Glomerular visceral epithelial cell (primary cell): Measurements from ENCODE around the gene SMYD4.
"Not testable (repeated sequence)": the region's sequence is repeated elsewhere in the genome, so short reads cannot be mapped to it uniquely, and the experiment has no call there.

Experiments
- DNase-seq: peaks from one replicate; pipeline ENCODE4 v3.0.0-alpha.2; 2016; ENCODE audit errors: extremely low spot score

SMYD4 gene

DNA sequence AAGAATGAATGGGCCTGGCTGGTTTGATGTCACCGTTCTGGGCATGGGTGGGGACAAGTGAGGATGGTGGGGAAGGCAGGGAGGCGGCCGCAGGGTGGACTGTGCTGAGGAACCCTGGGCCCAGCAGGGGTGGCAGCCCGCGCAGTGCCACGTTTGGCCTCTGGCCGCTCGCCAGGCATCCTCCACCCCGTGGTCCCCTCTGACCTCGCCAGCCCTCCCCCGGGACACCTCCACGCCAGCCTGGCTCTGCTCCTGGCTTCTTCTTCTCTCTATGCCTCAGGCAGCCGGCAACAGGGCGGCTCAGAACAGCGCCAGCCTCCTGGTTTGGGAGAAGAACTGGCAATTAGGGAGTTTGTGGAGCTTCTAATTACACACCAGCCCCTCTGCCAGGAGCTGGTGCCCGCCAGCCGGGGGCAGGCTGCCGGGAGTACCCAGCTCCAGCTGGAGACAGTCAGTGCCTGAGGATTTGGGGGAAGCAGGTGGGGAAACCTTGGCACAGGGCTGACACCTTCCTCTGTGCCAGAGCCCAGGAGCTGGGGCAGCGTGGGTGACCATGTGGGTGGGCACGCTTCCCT, 74.4 kb downstream of the SMYD4 start:
- DNase-seq: no peak

GRCh38 chr17:1754430-1755112, 75.1 kb downstream of the SMYD4 start:
- no peak for DNase-seq

- DNase-seq: no peak
Observed at GRCh38 chr17:1753767-1754429, 75.8 kb downstream of the SMYD4 start.

DNA sequence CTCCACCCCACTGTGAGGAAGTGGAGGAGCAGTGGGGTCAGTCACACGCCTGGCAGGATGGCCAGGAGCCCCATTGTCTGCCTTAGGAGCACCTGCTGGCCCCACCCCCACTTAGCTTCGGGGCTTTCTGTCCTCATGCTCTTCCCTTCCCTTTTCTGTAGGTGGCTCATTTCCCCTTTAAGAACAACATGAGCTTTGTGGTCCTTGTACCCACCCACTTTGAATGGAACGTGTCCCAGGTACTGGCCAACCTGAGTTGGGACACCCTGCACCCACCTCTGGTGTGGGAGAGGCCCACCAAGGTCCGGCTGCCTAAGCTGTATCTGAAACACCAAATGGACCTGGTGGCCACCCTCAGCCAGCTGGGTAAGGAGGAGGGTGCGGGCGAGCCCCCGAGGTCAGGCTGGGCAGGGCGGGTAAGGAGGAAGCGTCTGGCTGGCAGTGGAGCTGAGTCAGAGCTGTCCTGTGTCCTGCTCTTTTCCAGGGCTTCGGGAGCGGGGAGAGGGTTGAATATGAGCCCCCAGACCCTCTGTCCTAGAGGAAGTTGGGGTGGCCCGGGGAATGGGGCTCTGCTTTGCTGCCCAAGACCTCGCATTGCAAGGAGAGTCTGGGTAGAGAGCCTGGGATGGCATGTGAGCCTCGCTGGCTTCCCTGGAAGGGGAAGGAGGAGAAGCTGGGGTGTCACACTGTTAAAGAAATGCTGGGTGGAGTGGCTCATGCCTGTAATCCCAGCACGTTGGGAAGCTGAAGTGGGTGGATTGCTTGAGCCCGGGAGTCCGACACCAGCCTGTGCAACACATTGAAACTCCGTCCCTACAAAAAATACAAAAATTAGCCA, 77.1 kb downstream of the SMYD4 start:
- peak; percentile 41 for DNase-seq

DNA sequence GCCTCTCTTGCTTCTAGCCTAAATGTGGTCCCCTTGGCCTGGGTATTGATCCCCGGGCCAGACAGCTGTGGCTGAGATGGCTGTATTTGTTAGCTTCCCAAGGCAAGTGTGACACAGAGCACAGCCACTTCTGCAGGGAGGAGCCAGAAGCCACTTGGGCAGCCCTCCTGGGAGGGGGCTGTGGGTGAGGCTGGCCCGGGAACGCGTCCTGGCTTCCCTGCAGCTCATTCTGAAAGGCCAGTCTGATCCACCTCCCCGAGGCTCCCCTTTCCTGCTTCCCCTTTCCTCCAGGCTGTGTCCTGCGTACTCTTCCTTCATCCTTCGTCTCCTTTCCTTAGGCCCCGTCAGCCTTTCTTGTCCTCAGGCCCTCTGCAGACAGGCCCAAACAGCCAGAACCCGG, 79.1 kb downstream of the SMYD4 start:
- no peak for DNase-seq

DNA sequence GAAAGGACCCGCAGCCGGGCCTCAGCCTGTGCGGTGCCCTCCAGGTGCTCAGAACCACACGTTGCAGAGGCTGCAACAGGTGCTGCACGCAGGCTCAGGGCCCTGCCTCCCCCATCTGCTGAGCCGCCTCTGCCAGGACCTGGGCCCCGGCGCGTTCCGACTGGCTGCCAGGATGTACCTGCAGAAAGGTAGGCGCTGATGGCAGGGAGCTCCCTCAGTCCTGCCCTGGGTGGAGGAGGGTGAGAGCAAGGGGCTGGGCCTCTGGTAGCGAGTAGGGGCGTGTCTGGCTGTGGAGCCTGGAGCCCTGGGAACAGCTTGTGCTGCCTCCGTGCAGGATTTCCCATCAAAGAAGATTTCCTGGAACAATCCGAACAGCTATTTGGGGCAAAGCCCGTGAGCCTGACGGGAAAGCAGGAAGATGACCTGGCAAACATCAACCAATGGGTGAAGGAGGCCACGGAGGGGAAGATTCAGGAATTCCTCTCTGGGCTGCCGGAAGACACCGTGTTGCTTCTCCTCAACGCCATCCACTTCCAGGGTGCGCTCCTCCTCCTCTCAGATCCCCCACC, 82.6 kb downstream of the SMYD4 start:
- DNase-seq: no peak

DNA sequence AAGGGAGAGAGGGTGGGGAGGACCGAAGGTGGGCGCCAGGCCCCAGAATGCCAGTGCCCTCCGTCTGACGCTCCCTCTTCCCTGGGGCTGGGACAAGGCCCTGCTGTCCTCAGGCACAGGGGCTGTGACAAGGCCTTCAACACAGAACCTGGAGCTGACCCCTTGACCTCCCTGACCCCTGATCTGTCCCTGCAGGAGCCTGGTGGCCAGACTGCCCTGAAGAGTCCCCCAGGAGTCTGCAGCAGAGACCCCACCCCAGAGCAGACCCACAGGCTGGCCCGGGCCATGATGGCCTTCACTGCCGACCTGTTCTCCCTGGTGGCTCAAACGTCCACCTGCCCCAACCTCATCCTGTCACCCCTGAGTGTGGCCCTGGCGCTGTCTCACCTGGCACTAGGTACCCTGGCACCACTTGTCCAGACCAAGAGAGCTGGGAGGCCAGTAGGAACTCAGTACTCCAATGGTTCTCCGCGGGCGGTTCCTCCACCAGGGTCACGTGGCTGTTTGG, 84.1 kb downstream of the SMYD4 start:
- DNase-seq: no peak

DNA sequence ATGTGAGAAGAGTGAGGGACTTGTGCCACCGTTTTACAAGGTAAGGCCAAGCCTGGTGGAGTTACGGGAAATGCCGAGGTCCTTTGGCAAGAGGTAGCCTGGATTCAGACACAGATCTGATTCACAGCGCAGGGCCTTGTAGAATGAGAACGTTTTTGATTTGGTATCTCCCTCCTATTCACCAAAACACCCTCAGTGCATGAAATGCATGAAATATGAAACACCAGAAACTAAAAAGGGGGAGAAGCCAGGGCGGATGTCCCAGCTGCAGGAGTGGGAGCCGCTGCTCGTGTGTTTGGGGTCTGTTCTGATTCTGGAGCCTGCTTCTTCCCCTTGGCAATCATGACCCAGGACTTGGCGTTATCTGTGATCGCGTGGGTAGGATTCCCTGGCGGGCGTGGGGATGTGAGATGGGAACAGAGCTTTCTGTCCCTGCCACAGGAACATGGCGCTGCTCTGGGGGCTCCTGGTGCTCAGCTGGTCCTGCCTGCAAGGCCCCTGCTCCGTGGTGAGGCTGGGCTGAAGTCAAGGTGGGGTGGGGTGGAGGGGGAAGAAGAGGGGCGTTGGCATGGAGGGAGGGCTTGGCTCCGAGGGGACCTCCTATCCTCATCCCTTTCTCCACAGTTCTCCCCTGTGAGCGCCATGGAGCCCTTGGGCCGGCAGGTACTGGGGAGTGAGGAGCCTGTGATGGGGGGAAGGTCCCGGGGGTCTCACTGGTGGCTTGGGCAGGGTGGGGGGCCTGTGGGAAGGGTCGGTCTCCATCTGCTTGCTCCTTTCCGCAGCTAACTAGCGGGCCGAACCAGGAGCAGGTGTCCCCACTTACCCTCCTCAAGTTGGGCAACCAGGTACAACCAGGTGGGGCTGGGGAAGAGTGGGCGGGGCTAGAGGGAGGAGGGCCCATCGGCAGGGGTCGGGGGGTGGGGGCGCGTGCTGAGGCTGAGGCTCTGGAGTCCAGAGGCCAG, 84.9 kb downstream of the SMYD4 start:
- no peak for DNase-seq

DNA sequence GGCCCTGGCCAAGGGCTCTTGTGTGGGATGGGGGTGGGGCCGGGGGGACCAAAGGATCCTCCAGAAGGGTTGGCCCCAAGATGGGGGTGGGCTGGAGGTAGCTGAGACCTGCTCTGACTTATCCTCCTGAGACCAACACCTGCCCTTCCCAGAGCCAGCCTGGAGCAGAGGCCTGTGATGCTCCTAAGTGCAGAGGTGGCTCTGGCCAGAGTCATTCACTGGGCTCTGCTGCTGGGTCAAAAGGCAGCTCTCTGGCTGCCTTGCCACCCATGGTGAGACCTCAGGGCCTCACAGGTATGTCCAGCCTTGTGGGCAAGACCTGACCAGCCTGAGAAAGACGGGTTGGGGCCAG, 86.6 kb downstream of the SMYD4 start:
- DNase-seq: no peak

GRCh38 chr17:1742371-1743087, 87.2 kb downstream of the SMYD4 start, which contains the start of gene SERPINF2:
Gene SERPINF2 (plus strand): TSS chr17:1742871. CDS start chr17:1744996, 2,125 bp downstream.
- DNase-seq: peak; percentile 31

DNA sequence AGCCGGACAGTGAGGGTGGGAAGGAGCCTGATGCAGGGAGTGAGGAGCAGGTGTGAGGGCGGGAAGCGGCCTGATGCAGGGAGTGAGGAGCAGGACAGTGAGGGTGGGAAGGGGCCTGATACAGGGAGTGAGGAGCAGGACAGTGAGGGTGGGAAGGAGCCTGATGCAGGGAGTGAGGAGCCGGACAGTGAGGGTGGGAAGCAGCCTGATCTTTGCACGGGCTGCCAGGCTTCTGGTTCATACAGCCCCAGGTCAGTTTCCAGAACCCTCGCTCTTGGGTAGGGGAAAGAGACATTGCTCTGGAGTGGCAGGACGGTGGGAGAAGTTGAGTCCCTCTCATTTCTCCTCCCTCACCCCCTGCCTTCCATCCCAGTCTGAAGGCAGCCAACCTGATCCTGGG, 87.8 kb downstream of the SMYD4 start:
- DNase-seq: not testable (repeated sequence)

DNA sequence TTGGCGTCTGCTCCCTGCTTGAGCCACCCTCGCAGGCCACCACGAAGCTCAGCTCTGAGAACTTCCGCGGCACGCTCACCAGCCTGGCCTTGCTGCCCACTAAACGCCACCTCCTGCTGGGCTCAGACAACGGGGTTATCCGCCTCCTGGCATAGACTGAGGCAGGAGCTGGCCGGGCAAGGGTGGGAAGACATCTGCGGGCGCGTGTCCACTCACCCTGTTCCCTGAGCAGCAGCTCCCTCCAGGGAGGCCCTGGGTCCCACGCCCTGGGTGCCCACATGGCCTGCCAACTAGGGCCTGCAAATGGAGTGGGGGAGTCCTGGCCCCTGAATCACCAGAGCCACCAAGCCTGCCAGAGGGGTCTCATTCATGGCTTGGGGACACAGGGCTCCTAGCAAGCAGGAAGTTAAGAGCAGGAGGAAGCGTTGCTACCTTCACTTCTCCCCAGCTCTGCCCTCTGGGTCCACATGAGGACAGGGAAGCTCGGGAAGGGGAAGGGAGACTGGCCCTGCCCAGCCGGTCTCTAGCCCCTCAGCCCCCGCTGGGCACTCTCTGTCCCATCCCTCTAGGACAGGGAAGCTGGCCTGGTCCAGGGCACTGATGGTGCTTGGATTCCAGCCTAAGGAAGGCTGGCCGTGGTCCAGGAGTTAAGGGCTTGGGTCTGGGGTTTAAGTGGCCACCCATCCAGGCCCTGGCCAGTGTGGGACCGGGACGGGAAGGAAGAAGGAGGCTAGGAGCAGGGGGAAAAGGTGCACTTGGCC, 92.0 kb downstream of the SMYD4 start:
- DNase-seq: no peak

- peak; percentile 81 for DNase-seq
Observed at GRCh38 chr17:1736348-1737281, 93.1 kb downstream of the SMYD4 start.

DNA sequence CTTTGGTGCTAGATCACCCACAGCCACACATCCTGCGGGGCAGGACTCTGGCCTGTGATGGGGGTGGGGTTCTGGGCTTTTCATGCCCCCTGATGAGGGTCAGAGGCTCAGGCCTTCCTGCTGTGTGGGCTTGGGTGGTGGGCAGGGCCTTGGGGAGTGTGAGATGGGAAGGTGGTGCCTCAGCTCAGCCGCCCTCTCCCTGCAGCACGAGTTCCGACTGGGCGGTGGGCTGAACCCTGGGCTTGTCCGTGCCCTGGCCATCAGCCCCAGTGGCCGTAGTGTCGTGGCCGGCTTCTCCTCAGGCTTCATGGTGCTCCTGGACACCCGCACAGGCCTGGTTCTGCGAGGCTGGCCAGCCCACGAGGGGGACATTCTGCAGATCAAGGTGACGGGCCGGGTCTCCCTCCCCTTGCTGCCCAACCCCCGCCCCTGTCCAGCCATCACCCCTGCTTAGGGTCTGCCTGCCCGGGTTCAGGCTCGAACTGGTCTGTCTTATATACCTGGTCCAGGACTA, 93.8 kb downstream of the SMYD4 start:
- DNase-seq: no peak

DNA sequence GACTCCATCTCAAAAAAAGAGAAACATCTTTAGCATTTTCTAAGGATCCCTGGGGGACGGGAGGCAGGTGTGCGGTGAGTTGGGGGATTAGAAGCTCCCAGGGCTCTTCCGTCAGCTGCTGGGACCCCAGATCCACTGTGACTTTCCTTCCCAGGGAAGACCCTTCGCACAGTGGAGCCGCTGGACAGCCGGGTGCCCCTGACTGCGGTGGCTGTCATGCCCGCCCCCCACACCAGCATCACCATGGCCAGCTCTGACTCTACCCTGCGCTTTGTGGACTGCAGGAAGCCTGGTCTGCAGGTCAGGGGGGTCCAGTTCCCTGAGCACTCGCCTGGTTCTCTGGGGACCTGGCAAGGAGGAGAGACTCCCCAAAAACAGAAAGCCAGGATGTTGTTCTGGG, 94.3 kb downstream of the SMYD4 start:
- no peak for DNase-seq

DNA sequence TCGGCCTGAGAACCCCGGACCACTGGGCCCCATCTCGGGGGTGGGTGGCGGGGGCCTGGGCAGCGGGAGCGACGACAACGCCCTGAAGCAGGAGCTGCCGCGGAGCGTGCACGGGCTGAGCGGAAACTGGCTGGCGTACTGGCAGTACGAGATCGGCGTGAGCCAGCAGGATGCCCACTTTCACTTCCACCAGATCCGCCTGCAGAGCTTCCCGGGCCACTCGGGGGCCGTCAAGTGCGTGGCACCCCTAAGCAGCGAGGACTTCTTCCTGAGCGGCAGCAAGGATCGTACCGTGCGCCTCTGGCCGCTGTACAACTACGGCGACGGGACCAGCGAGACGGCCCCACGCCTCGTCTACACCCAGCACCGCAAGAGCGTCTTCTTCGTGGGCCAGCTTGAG, 95.9 kb downstream of the SMYD4 start:
- DNase-seq: no peak

DNA sequence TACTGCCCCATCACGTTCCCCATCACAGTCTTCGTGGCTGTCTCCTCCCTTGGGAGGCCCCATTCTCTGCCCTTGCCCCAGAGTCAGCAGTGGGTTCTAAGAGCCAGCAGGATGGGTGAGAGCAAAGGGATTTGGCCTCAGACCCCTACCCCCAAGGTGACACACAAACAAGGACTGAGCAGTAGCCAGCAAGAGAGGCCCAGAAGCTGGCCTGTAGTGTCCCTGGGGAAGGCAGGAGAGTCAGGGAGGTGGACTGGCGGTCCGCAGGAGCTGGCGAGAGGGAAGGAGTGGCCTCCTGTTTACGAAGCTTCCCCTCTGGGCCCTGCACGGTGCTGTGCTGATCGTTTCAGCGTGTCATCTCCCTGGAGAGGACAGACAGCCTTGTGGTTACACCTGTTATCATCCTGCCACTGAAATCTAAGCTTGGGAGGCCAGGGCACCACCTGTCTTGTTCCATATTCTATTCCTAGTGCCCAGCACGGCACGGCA, 96.8 kb downstream of the SMYD4 start:
- no peak for DNase-seq
